IPS-NIHi11 (cell line): ENCODE data around the gene KRTAP4-7.
"Not testable (repeated sequence)": the region's sequence is repeated elsewhere in the genome, so short reads cannot be mapped to it uniquely, and the experiment has no call there.

Experiments used
- DNase-seq: peaks from one replicate; pipeline ENCODE4 v3.0.0; 2012; ENCODE audit warnings: mixed read lengths, low spot score

Gene KRTAP4-7

GRCh38 chr17:41108728-41109386 is 24.9 kb downstream of the KRTAP4-7 start:
- not testable (repeated sequence) for DNase-seq

GRCh38 chr17:41111151-41111885 is 27.4 kb downstream of the KRTAP4-7 start:
- DNase-seq: no peak

- DNase-seq: no peak
Observed at GRCh38 chr17:41116297-41116696, 32.3 kb downstream of the KRTAP4-7 start.

- DNase-seq: not testable (repeated sequence)
Observed at GRCh38 chr17:41117846-41118386, 34.0 kb downstream of the KRTAP4-7 start, which contains the start of gene KRTAP4-11. TSS of gene KRTAP4-11 (minus strand) at chr17:41118373. CDS start at chr17:41118315, 58 bp downstream.

GRCh38 chr17:41118721-41119120 is 34.8 kb downstream of the KRTAP4-7 start:
- DNase-seq: no peak

- DNase-seq: not testable (repeated sequence)
Observed at GRCh38 chr17:41119696-41120690, 36.0 kb downstream of the KRTAP4-7 start.

- no peak for DNase-seq
Observed at GRCh38 chr17:41121742-41122141, 37.8 kb downstream of the KRTAP4-7 start.

GRCh38 chr17:41123292-41123990 is 39.5 kb downstream of the KRTAP4-7 start:
- not testable (repeated sequence) for DNase-seq

- not testable (repeated sequence) for DNase-seq
Observed at GRCh38 chr17:41123991-41124371, 40.0 kb downstream of the KRTAP4-7 start, which contains the start of gene KRTAP4-12. TSS of gene KRTAP4-12 (minus strand) at chr17:41124182. CDS start at chr17:41124122, 60 bp downstream.

- no peak for DNase-seq
Observed at GRCh38 chr17:41125064-41125463, 41.1 kb downstream of the KRTAP4-7 start.

GRCh38 chr17:41126412-41126811 is 42.5 kb downstream of the KRTAP4-7 start:
- DNase-seq: no peak

GRCh38 chr17:41127371-41127770 is 43.4 kb downstream of the KRTAP4-7 start:
- no peak for DNase-seq

GRCh38 chr17:41131979-41132378 is 48.0 kb downstream of the KRTAP4-7 start:
- DNase-seq: no peak

GRCh38 chr17:41133880-41134735 is 50.2 kb downstream of the KRTAP4-7 start:
- DNase-seq: no peak
